SU-DHL-6 (cell line): ENCODE results near the gene ARAP1.

Experiments used
- EZH2phosphoT487 ChIP-seq: fragments of 200-600 bp; sonication (generic), shearing (Covaris generic); conservative IDR thresholded peaks from 2 replicates; pipeline ENCODE4 v1.6.1; 2018; ENCODE audit warnings: mild to moderate bottlenecking, antibody characterized with exemption, low read length, moderate library complexity, mixed read lengths
- TF ChIP-seq, protein P1 (sequence below): fragments of 200-600 bp; sonication (generic); IDR thresholded peaks from one replicate; pipeline ENCODE4 v1.5.1; 2017; ENCODE audit warnings: antibody characterized with exemption, mild to moderate bottlenecking, low read length, moderate library complexity; ENCODE audit not compliant: insufficient read depth, poor library complexity, severe bottlenecking

GRCh38 chr11:72692498-72693237 is 59.5 kb downstream of the ARAP1 start:
- TF ChIP-seq, protein P1, sequence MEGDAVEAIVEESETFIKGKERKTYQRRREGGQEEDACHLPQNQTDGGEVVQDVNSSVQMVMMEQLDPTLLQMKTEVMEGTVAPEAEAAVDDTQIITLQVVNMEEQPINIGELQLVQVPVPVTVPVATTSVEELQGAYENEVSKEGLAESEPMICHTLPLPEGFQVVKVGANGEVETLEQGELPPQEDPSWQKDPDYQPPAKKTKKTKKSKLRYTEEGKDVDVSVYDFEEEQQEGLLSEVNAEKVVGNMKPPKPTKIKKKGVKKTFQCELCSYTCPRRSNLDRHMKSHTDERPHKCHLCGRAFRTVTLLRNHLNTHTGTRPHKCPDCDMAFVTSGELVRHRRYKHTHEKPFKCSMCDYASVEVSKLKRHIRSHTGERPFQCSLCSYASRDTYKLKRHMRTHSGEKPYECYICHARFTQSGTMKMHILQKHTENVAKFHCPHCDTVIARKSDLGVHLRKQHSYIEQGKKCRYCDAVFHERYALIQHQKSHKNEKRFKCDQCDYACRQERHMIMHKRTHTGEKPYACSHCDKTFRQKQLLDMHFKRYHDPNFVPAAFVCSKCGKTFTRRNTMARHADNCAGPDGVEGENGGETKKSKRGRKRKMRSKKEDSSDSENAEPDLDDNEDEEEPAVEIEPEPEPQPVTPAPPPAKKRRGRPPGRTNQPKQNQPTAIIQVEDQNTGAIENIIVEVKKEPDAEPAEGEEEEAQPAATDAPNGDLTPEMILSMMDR: no peak
- TF ChIP-seq EZH2phosphoT487: no peak
